ENCODE results near the gene RHNO1.
"Not testable (repeated sequence)": the region's sequence is repeated elsewhere in the genome, so short reads cannot be mapped to it uniquely, and the experiment has no call there.

RHNO1 gene

GRCh38 chr12:2858944-2859421 is 18.0 kb upstream of the RHNO1 start:
- H3K4me3 ChIP-seq (ENCODE audit: low read depth, low read length): no peak overlapping the region
- TF ChIP-seq MAX (IDR thresholded peaks at IDR 0.05; ENCODE audit: low read depth, low read length): no peak
- TF ChIP-seq CTCF (IDR thresholded peaks at IDR 0.05; ENCODE audit: low read depth, low read length): no peak
- no peak for TF ChIP-seq MYC (IDR thresholded peaks at IDR 0.05; ENCODE audit: low read depth, low read length)
- TF ChIP-seq POLR2A (IDR thresholded peaks at IDR 0.05; ENCODE audit: extremely low read depth, insufficient read length): no peak
- no peak for DNase-seq (ENCODE audit: low read depth)

GRCh38 chr12:2860170-2860569 is 16.9 kb upstream of the RHNO1 start:
- no peak overlapping the region for H3K4me3 ChIP-seq (ENCODE audit: low read depth, low read length)
- TF ChIP-seq CTCF (IDR thresholded peaks at IDR 0.05; ENCODE audit: low read depth, low read length): no peak
- no peak for TF ChIP-seq MAX (IDR thresholded peaks at IDR 0.05; ENCODE audit: low read depth, low read length)
- no peak for TF ChIP-seq POLR2A (IDR thresholded peaks at IDR 0.05; ENCODE audit: extremely low read depth, insufficient read length)
- no peak for TF ChIP-seq MYC (IDR thresholded peaks at IDR 0.05; ENCODE audit: low read depth, low read length)
- no peak for DNase-seq (ENCODE audit: low read depth)

- TF ChIP-seq MYC (IDR thresholded peaks at IDR 0.05; ENCODE audit: low read depth, low read length) (no peak), POLR2A (IDR thresholded peaks at IDR 0.05; ENCODE audit: extremely low read depth, insufficient read length) (no peak), MAX (IDR thresholded peaks at IDR 0.05; ENCODE audit: low read depth, low read length) (no peak), CTCF (IDR thresholded peaks at IDR 0.05; ENCODE audit: low read depth, low read length) (no peak)
- H3K4me3 ChIP-seq (ENCODE audit: low read depth, low read length): no peak overlapping the region
- no peak for DNase-seq (ENCODE audit: low read depth)
Measured at GRCh38 chr12:2862876-2863275, 14.1 kb upstream of the RHNO1 start.

GRCh38 chr12:2863402-2863801 is 13.6 kb upstream of the RHNO1 start:
- H3K4me3 ChIP-seq (ENCODE audit: low read depth, low read length); DNase-seq (ENCODE audit: low read depth): not testable (repeated sequence)

GRCh38 chr12:2864198-2864597 is 12.8 kb upstream of the RHNO1 start:
- no peak overlapping the region for H3K4me3 ChIP-seq (ENCODE audit: low read depth, low read length)
- DNase-seq (ENCODE audit: low read depth): no peak
- TF ChIP-seq MAX (IDR thresholded peaks at IDR 0.05; ENCODE audit: low read depth, low read length): no peak
- TF ChIP-seq POLR2A (IDR thresholded peaks at IDR 0.05; ENCODE audit: extremely low read depth, insufficient read length): no peak
- no peak for TF ChIP-seq CTCF (IDR thresholded peaks at IDR 0.05; ENCODE audit: low read depth, low read length)
- TF ChIP-seq MYC (IDR thresholded peaks at IDR 0.05; ENCODE audit: low read depth, low read length): no peak

- not testable (repeated sequence) for DNase-seq (ENCODE audit: low read depth); H3K4me3 ChIP-seq (ENCODE audit: low read depth, low read length)
Measured at GRCh38 chr12:2868986-2869632, 7.9 kb upstream of the RHNO1 start.

- TF ChIP-seq POLR2A (IDR thresholded peaks at IDR 0.05; ENCODE audit: extremely low read depth, insufficient read length) (no peak), MAX (IDR thresholded peaks at IDR 0.05; ENCODE audit: low read depth, low read length) (no peak), CTCF (IDR thresholded peaks at IDR 0.05; ENCODE audit: low read depth, low read length) (no peak), MYC (IDR thresholded peaks at IDR 0.05; ENCODE audit: low read depth, low read length) (no peak)
- peak; percentile 45 for DNase-seq (ENCODE audit: low read depth)
- peak overlapping the region; percentile 88 for H3K4me3 ChIP-seq (ENCODE audit: low read depth, low read length)
Measured at GRCh38 chr12:2876431-2877046, 484 bp upstream of the RHNO1 start.
